CD4-positive, alpha-beta T cell treated with Interleukin-6 at 100 ng/mL for 8 hours (primary cell): ENCODE data around the gene GABBR2.

Experiments used
- DNase-seq: peaks from one replicate; pipeline ENCODE4 v3.0.0-alpha.2; 2020; ENCODE audit warnings: mixed read lengths, low spot score

The GABBR2 gene

GRCh38 chr9:98720402-98720801 is 11.7 kb upstream of the GABBR2 start:
- no peak for DNase-seq

DNA sequence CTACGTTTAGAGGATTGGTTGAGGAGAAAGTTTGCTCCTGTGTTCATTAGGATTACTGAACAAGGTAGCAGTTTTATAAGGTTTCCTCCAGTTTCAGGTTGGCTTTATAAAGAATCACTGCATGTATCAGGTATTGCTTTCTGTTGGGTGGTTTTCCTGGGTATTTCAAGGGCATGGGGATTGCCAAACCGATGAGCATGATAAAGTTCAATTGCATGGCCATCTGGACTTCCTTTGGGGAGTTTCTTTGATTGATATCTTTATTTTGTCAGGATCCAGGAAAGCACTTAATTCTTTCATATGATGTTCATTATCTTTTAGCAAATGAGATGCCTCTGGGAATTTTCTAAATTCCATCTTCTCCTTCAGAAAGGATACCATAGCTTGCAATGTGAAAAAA is 10.3 kb upstream of the GABBR2 start:
- DNase-seq, result no peak

DNA sequence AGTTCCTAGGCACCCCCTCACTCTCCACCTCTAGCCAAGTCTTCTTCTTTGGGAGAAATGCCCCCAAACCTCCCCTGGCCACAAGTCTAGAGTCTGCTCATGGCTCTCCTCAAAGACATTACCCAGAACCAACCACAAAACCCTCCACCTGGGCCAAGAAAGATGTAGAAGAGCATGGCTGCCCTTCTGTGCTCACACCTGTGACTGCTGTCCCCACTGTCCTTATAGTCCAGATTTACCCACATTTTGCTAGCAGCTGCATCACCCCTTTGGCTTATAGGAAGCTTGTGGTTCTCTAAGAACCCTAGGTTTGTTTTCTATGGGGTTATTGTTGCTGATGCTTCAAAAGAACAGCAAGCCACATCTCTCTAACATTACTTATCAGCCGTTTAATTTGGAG is 6.1 kb upstream of the GABBR2 start:
- DNase-seq, result no peak

GRCh38 chr9:98712987-98713386 is 4.3 kb upstream of the GABBR2 start:
- no peak for DNase-seq

DNA sequence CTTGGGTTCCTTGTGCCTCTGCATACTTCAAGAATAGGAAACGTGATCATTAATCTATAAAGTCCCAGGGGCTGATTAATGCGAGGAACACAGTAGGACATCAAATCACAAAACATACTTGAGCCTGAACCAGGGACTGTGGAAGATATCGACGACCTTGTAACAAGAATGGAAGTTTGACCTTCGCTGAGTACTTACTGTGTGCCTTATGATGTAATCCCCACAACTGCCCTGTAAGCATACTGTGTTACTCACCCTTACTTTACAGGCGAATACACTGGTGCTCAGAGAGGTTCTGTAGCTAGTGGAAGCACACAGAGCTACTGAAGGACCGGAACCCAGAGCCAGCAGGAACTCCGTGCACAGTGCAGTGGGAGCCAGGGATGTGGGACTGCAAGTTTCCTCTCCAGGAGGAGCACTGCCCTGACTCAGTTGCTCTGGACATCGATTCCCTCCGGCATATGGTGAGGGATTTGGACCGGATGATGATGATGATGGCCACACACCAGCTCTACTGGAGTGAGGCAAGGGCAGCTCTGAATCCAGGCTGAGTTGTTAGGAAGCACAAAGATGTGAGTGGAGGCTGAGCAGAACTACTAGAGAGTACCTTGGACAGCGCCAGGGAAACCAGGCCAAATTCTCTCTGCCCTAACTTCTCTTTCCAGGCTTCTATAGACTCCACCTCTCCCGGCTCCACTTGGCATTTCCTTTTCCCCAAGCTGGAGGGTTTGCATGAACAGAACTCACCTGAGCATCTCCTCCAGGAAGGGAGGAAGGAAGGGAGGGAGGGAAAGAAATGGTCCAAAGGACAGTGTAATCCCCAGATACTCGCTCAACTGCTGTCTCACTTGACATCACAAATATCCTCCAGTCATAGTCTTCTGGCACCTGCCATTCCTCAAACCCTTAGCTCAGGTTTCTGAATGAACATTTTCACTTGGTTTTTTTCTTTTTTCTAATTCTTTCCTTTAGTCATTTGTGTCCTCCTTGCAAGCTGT is 1.5 kb upstream of the GABBR2 start:
- DNase-seq, result no peak

GRCh38 chr9:98708103-98708932 is 417 bp downstream of the GABBR2 start:
- no peak for DNase-seq

GRCh38 chr9:98707166-98708102 is 1.3 kb downstream of the GABBR2 start:
- DNase-seq, result no peak

GRCh38 chr9:98706651-98707165 is 2.0 kb downstream of the GABBR2 start:
- no peak for DNase-seq

- no peak for DNase-seq
Observed at GRCh38 chr9:98702835-98703380, 5.8 kb downstream of the GABBR2 start.

DNA sequence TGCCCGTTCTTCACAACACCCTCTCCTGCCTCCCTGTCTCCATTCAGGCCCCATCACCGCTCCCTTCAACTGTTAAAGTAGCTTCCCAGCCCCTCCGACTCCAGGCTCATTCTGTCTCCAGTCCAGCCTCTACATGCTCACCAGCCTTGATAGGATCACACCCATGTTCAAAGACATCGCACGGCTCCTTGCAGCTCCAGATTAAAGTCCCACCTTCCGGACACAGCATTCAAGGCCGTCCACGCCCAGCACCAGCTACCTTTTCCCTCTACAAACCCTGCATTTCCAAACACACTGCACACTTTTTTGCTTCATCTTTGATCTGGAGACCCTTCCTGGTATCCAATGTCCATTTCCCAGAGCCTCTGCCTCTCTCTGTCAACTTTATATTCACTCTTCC is 6.4 kb downstream of the GABBR2 start:
- DNase-seq, result no peak

- no peak for DNase-seq
Observed at GRCh38 chr9:98701576-98701975, 7.2 kb downstream of the GABBR2 start.

- no peak for DNase-seq
Observed at GRCh38 chr9:98700801-98701200, 7.9 kb downstream of the GABBR2 start.

- DNase-seq, result no peak
Observed at GRCh38 chr9:98698856-98699255, 9.9 kb downstream of the GABBR2 start.

DNA sequence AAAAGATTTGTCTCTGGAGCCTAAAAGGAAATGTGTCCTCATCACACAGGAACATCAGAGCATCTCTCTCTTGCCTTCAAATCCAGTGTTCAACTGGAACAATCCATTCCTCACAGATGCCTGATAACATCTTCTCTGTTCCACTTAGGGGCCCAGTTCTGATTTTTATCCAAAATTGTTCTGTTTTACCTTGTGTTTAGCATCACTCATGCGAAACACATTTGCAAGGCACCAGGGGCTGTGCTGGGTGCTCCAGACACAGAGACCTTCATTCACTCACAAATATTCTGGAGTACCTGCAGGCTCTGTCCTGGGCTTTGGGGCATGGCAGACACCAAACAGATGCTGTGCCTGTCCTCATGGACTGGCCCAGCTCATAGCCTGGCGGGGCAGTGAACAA is 13.8 kb downstream of the GABBR2 start:
- DNase-seq, result no peak

DNA sequence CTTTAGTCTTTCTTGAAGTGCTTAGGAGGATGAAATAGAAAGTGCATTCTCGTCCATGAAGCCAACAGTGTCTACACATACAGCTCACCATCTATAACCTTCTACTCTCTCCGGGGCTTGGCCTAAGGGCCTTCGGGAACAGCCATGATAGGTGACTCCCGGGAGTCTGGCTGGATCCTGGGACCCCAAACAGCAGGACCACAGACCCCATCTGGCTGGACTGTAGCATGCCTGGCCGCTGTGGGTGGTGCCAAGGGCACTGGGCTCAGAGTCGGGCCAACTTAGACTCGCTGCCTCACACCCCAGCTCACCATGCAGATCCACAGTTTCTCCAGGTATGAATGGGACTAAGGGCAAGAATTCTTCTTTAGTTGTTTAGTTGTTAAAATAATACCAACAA is 16.3 kb downstream of the GABBR2 start:
- DNase-seq, result no peak

DNA sequence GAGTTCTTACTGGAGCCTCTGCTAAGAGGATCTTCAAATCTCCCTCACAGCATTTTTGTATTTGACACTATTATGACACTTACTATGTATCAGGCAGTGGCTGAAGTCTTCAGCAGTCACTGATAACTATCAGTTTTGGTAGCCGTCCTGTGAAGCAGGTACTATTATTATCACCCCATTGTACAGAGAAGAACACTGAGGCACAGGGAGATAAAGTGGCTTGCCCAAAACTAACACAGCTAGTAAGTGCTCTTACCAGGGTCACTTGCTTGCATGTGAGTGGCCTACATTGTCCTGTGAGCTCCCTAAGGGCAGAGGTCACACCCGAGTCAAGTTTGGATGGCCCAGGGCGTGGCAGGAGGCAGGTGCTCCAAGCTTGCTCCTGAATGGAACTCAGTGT is 16.8 kb downstream of the GABBR2 start:
- DNase-seq, result no peak

- DNase-seq, result no peak
Observed at GRCh38 chr9:98690686-98691085, 18.0 kb downstream of the GABBR2 start.

- no peak for DNase-seq
Observed at GRCh38 chr9:98688710-98689495, 19.8 kb downstream of the GABBR2 start.

DNA sequence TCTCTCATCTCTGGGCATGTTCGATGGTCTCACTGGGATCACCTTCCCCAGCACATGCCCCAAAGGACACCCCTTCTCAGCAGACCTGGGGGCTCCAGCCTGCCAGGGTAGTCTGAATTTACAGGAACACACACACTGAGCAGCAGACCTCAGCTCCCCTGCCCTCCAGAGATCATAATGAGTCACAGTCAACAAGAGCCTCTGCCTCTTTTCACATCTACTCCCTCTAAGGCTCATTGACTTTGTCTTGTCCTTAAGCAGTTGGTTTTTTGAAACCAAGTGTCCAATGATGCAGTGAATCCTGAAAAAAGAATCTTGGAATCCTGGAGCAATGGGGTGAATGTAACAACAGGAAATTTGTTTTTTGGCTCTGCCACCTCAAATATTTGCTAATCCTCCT is 20.8 kb downstream of the GABBR2 start:
- no peak for DNase-seq
